HG03354 (cell line): Measurements from ENCODE around the gene DLGAP1.
"Not testable (repeated sequence)": the region's sequence is repeated elsewhere in the genome, so short reads cannot be mapped to it uniquely, and the experiment has no call there.

ENCODE experiments used
- ATAC-seq: cut with Tn5 transposase; IDR thresholded peaks from one replicate; pipeline ENCODE4 v1.9.1; 2021; ENCODE audit warnings: mild to moderate bottlenecking; ENCODE audit not compliant: unreplicated experiment, poor library complexity, severe bottlenecking

DLGAP1 gene

GRCh38 chr18:4394700-4395099 lies 60.4 kb downstream of the DLGAP1 start:
- ATAC-seq = no peak

GRCh38 chr18:4391859-4392258 lies 63.2 kb downstream of the DLGAP1 start:
- ATAC-seq = no peak

- no peak for ATAC-seq
These were observed 69.2 kb downstream of the DLGAP1 start for GRCh38 chr18:4385876-4386275.

GRCh38 chr18:4384932-4385331 lies 70.2 kb downstream of the DLGAP1 start:
- no peak for ATAC-seq

GRCh38 chr18:4374564-4374963 lies 80.5 kb downstream of the DLGAP1 start:
- no peak for ATAC-seq

GRCh38 chr18:4369705-4370104 lies 85.4 kb downstream of the DLGAP1 start:
- no peak for ATAC-seq

GRCh38 chr18:4360221-4360715 lies 94.8 kb downstream of the DLGAP1 start:
- no peak for ATAC-seq

GRCh38 chr18:4358618-4359017 lies 96.5 kb downstream of the DLGAP1 start:
- no peak for ATAC-seq

- no peak for ATAC-seq
These were observed 97.5 kb downstream of the DLGAP1 start for GRCh38 chr18:4357579-4357978.

- ATAC-seq = no peak
These were observed 98.2 kb downstream of the DLGAP1 start for GRCh38 chr18:4356929-4357328.

- ATAC-seq = no peak
These were observed 101.2 kb downstream of the DLGAP1 start for GRCh38 chr18:4353853-4354418.

GRCh38 chr18:4352746-4353551 lies 102.2 kb downstream of the DLGAP1 start:
- no peak for ATAC-seq

GRCh38 chr18:4351005-4351404 lies 104.1 kb downstream of the DLGAP1 start:
- no peak for ATAC-seq

GRCh38 chr18:4335386-4335785 lies 119.7 kb downstream of the DLGAP1 start:
- ATAC-seq = no peak

- ATAC-seq = no peak
These were observed 122.1 kb downstream of the DLGAP1 start for GRCh38 chr18:4333043-4333442.

- no peak for ATAC-seq
These were observed 135.1 kb downstream of the DLGAP1 start for GRCh38 chr18:4319738-4320677.

GRCh38 chr18:4318311-4318710 lies 136.8 kb downstream of the DLGAP1 start:
- no peak for ATAC-seq

- not testable (repeated sequence) for ATAC-seq
These were observed 143.2 kb downstream of the DLGAP1 start for GRCh38 chr18:4311945-4312344.

- no peak for ATAC-seq
These were observed 144.0 kb downstream of the DLGAP1 start for GRCh38 chr18:4311136-4311535.

- no peak for ATAC-seq
These were observed 145.9 kb downstream of the DLGAP1 start for GRCh38 chr18:4309227-4309626.
